HepG2 (cell line): Measurements from ENCODE around the gene FERMT2. TPM values are rescaled to one million over a fixed set of nuclear protein-coding genes. Genes with fewer than 3 reads are reported as not detected.
A peak's percentile ranks its signal among the peaks of the same experiment; 100 is the strongest.

Experiments used
- AFF4 ChIP-seq: sonication (generic); formaldehyde crosslinking; IDR thresholded peaks from 2 replicates; pipeline ENCODE4 v1.4.0; 2020; ENCODE audit warnings: missing genetic modification reagents
- CTCF ChIP-seq: sonication (generic); formaldehyde crosslinking; IDR thresholded peaks from 2 replicates; pipeline ENCODE4 v1.5.0; 2020; ENCODE audit warnings: mild to moderate bottlenecking, missing genetic modification reagents, moderate library complexity
- FOXJ3 ChIP-seq: sonication (generic); formaldehyde crosslinking; IDR thresholded peaks from 2 replicates; pipeline ENCODE4 v1.4.0; 2020; ENCODE audit warnings: missing genetic modification reagents, mild to moderate bottlenecking, borderline replicate concordance
- FOXO1 ChIP-seq: sonication (generic); formaldehyde crosslinking; IDR thresholded peaks from 2 replicates; pipeline ENCODE4 v1.4.0; 2020; ENCODE audit warnings: missing genetic modification reagents
- HCFC1 ChIP-seq: fragments of 150-350 bp; IDR thresholded peaks from 2 replicates; pipeline ENCODE4 v1.6.1; 2014; ENCODE audit warnings: low read depth, low read length
- PHF5A ChIP-seq: IDR thresholded peaks from one replicate; pipeline ENCODE4 v1.6.1; 2018; ENCODE audit warnings: low read depth, missing genetic modification reagents; ENCODE audit not compliant: unreplicated experiment
- RBAK ChIP-seq: sonication (generic); formaldehyde crosslinking; IDR thresholded peaks from 2 replicates; pipeline ENCODE4 v1.5.1; 2020; ENCODE audit warnings: mild to moderate bottlenecking, missing genetic modification reagents
- SIX4 ChIP-seq: sonication (generic); formaldehyde crosslinking; IDR thresholded peaks from 2 replicates; pipeline ENCODE4 v1.4.0; 2020; ENCODE audit warnings: missing genetic modification reagents
- TEAD3 ChIP-seq: optimal IDR thresholded peaks from 2 replicates; pipeline ENCODE3; 2016; ENCODE audit warnings: borderline replicate concordance
- THYN1 ChIP-seq: sonication (generic); formaldehyde crosslinking; IDR thresholded peaks from 2 replicates; pipeline ENCODE4 v1.8.1; 2023; ENCODE audit warnings: low read depth, mild to moderate bottlenecking, moderate library complexity, missing genetic modification reagents, borderline replicate concordance
- TIGD3 ChIP-seq: sonication (generic); formaldehyde crosslinking; IDR thresholded peaks from 2 replicates; pipeline ENCODE4 v1.5.1; 2020; ENCODE audit warnings: mild to moderate bottlenecking, missing genetic modification reagents, borderline replicate concordance
- ZBTB25 ChIP-seq: IDR thresholded peaks from 2 replicates; pipeline ENCODE4 v1.6.1; 2018; ENCODE audit warnings: missing genetic modification reagents
- ZKSCAN1 ChIP-seq: fragments of 150-350 bp; IDR thresholded peaks from 2 replicates; pipeline ENCODE4 v1.6.1; 2014; ENCODE audit warnings: low read length
- ZNF225 ChIP-seq: sonication (generic); formaldehyde crosslinking; IDR thresholded peaks from 2 replicates; pipeline ENCODE4 v1.4.0; 2020; ENCODE audit warnings: mild to moderate bottlenecking, missing genetic modification reagents
- ZNF251 ChIP-seq: sonication (generic); formaldehyde crosslinking; IDR thresholded peaks from 2 replicates; pipeline ENCODE4 v1.9.0; 2021; ENCODE audit warnings: mild to moderate bottlenecking, missing genetic modification reagents
- ZNF609 ChIP-seq: sonication (generic); formaldehyde crosslinking; IDR thresholded peaks from 2 replicates; pipeline ENCODE4 v1.4.0; 2020; ENCODE audit warnings: mild to moderate bottlenecking, missing genetic modification reagents, borderline replicate concordance
- polyA plus RNA-seq, 8 experiments: library from polyadenylated mRNA; depleted of rRNA in 3 of 8; stranded (reverse) in 7 of 8; unstranded in 1 of 8; fragments of >200 nt; fragmentation: Illumina TruSeq in 4 of 8; extraction: Trizol in 4 of 8; gene quantifications; 2 replicates each; pipeline versions ENCODE4 v1.2.1 to v1.2.3, GENCODE V29; 2011 to 2016; ENCODE audit warnings: low read depth in 4 of 8, missing spikeins in 1 of 8, mixed read lengths in 1 of 8; ENCODE audit not compliant: insufficient read depth in 1 of 8
- total RNA-seq, 5 experiments: library from RNA; depleted of rRNA; stranded (reverse); fragments of >200 nt; fragmentation: Illumina TruSeq; extraction: Trizol; gene quantifications; 2 replicates each; pipeline ENCODE4 v1.2.3, GENCODE V29; 2016; ENCODE audit warnings: low read depth in 1 of 5

The FERMT2 gene
- total and polyA plus RNA-seq, 2 of the 13 experiments (the other 11 are each of a cell fraction or from before 2014, with no cell fraction given) = 36.2 to 60.4 TPM

GRCh38 chr14:52844262-52845060 lies 106.4 kb downstream of the FERMT2 start (continued):
- TF ChIP-seq ZNF609 (CRISPR knock-in tag) = no peak
- peak; percentile 56; the same call in 1 of the 2 replicates for TF ChIP-seq SIX4 (CRISPR knock-in tag)
- peak; percentile 68 for TF ChIP-seq TEAD3 (CRISPR knock-in tag)
- TF ChIP-seq ZBTB25 (CRISPR knock-in tag) = no peak
- TF ChIP-seq ZKSCAN1 = no peak
- no peak for TF ChIP-seq PHF5A (CRISPR knock-in tag)
- no peak for TF ChIP-seq ZNF251
- TF ChIP-seq HCFC1 = no peak
- no peak for TF ChIP-seq TIGD3 (CRISPR knock-in tag)
- TF ChIP-seq AFF4 = no peak
- TF ChIP-seq FOXO1 (CRISPR knock-in tag) = no peak; the same call in 1 of the 2 replicates
- no peak for TF ChIP-seq FOXJ3 (CRISPR knock-in tag)
- no peak for TF ChIP-seq ZNF225
- no peak for TF ChIP-seq RBAK (CRISPR knock-in tag)
- TF ChIP-seq THYN1 (CRISPR knock-in tag) = no peak
- TF ChIP-seq CTCF (CRISPR knock-in tag) = no peak
